PFSK-1 (cell line): Measurements from ENCODE around the gene ZNF319.

Experiments used
- FOXP2 ChIP-seq: optimal IDR thresholded peaks from 2 replicates; pipeline ENCODE3; 2011; ENCODE audit warnings: borderline replicate concordance, control low read depth, inconsistent platforms; ENCODE audit not compliant: insufficient read depth; ENCODE audit errors: extremely low read length, extremely low read depth
- POLR2AphosphoS5 ChIP-seq: IDR thresholded peaks from 2 replicates; pipeline ENCODE4 v1.6.1; 2012; ENCODE audit warnings: low read depth, mild to moderate bottlenecking, control low read depth, low read length, moderate library complexity
- SIN3A ChIP-seq: IDR thresholded peaks from 2 replicates; pipeline ENCODE4 v1.6.1; 2012; ENCODE audit warnings: mild to moderate bottlenecking, low read length, moderate library complexity, borderline replicate concordance; ENCODE audit not compliant: insufficient read depth
- TAF1 ChIP-seq: IDR thresholded peaks from 2 replicates; pipeline ENCODE4 v1.6.1; 2012; ENCODE audit warnings: low read length, control low read depth, borderline replicate concordance; ENCODE audit not compliant: insufficient read depth
- TF ChIP-seq, protein P1 (sequence below), 2 experiments: IDR thresholded peaks; 2 replicates each; pipeline versions ENCODE4 v1.6.1 to v1.8.0; 2011 to 2012; ENCODE audit warnings: low read depth in 2 of 2, low read length in 2 of 2, control low read depth in 1 of 2, inconsistent platforms in 1 of 2, mild to moderate bottlenecking in 1 of 2, moderate library complexity in 1 of 2; ENCODE audit not compliant: insufficient read depth in 1 of 2

The ZNF319 gene

DNA sequence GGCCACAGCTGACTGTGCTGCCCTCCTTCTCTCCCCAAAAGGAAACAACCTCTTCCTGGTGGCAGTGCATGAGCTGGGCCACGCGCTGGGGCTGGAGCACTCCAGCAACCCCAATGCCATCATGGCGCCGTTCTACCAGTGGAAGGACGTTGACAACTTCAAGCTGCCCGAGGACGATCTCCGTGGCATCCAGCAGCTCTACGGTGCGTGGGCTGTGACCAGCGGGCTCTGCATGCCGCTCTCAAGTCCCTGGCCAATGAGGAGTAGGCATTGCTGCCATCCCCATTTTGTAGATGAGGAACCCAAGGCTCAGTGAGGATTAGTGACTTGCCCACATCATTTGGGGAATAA is 40.0 kb upstream of the ZNF319 start:
- TF ChIP-seq TAF1 (no peak), FOXP2 (no peak), SIN3A (no peak), POLR2AphosphoS5 (no peak)
- TF ChIP-seq, protein P1, sequence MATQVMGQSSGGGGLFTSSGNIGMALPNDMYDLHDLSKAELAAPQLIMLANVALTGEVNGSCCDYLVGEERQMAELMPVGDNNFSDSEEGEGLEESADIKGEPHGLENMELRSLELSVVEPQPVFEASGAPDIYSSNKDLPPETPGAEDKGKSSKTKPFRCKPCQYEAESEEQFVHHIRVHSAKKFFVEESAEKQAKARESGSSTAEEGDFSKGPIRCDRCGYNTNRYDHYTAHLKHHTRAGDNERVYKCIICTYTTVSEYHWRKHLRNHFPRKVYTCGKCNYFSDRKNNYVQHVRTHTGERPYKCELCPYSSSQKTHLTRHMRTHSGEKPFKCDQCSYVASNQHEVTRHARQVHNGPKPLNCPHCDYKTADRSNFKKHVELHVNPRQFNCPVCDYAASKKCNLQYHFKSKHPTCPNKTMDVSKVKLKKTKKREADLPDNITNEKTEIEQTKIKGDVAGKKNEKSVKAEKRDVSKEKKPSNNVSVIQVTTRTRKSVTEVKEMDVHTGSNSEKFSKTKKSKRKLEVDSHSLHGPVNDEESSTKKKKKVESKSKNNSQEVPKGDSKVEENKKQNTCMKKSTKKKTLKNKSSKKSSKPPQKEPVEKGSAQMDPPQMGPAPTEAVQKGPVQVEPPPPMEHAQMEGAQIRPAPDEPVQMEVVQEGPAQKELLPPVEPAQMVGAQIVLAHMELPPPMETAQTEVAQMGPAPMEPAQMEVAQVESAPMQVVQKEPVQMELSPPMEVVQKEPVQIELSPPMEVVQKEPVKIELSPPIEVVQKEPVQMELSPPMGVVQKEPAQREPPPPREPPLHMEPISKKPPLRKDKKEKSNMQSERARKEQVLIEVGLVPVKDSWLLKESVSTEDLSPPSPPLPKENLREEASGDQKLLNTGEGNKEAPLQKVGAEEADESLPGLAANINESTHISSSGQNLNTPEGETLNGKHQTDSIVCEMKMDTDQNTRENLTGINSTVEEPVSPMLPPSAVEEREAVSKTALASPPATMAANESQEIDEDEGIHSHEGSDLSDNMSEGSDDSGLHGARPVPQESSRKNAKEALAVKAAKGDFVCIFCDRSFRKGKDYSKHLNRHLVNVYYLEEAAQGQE (IDR thresholded peaks at IDR 0.05; ENCODE audit: insufficient read depth in 1 of 2, low read depth in 2 of 2, low read length in 2 of 2): no peak

DNA sequence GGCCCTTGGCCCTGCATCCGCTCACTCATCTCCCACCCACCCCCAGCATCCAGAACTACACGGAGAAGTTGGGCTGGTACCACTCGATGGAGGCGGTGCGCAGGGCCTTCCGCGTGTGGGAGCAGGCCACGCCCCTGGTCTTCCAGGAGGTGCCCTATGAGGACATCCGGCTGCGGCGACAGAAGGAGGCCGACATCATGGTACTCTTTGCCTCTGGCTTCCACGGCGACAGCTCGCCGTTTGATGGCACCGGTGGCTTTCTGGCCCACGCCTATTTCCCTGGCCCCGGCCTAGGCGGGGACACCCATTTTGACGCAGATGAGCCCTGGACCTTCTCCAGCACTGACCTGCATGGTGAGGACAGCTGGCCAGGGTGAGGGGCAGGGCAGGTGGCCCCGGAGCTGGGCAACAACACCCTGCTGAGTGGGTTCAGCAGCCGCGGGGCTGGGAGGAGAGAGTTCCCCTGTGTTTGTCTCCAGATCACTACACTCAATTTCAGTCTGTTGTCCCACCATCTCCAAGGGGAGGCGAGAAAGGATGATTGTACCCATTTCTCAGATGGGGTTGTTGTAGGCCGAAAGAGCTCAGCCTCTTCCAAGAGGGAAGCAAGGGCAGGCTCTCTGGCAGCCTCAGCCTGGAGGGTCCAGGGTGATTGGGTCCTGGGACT is 39.5 kb upstream of the ZNF319 start:
- TF ChIP-seq TAF1 (no peak), POLR2AphosphoS5 (no peak), FOXP2 (no peak), SIN3A (no peak)
- TF ChIP-seq, protein P1 (IDR thresholded peaks at IDR 0.05; ENCODE audit: insufficient read depth in 1 of 2, low read depth in 2 of 2, low read length in 2 of 2): no peak

DNA sequence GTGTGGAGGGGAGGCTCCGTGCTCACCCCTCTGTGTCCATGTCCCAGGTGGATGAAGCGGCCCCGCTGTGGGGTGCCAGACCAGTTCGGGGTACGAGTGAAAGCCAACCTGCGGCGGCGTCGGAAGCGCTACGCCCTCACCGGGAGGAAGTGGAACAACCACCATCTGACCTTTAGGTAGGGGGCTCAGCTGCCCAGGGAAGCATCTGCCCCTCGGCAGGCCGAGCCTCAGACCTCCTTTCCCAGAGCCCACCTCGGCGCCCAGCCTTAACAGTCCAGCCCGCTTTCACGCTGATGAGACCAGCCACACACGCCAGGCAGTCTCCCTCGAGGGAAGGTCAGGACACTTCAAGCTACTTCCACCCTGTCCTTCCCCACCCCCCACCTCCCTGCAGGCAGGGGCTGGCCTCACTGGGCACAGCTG is 37.8 kb upstream of the ZNF319 start:
- TF ChIP-seq SIN3A: no peak
- TF ChIP-seq, protein P1 (IDR thresholded peaks at IDR 0.05; ENCODE audit: insufficient read depth in 1 of 2, low read depth in 2 of 2, low read length in 2 of 2): no peak
- TF ChIP-seq POLR2AphosphoS5: no peak
- no peak for TF ChIP-seq TAF1
- TF ChIP-seq FOXP2: no peak

DNA sequence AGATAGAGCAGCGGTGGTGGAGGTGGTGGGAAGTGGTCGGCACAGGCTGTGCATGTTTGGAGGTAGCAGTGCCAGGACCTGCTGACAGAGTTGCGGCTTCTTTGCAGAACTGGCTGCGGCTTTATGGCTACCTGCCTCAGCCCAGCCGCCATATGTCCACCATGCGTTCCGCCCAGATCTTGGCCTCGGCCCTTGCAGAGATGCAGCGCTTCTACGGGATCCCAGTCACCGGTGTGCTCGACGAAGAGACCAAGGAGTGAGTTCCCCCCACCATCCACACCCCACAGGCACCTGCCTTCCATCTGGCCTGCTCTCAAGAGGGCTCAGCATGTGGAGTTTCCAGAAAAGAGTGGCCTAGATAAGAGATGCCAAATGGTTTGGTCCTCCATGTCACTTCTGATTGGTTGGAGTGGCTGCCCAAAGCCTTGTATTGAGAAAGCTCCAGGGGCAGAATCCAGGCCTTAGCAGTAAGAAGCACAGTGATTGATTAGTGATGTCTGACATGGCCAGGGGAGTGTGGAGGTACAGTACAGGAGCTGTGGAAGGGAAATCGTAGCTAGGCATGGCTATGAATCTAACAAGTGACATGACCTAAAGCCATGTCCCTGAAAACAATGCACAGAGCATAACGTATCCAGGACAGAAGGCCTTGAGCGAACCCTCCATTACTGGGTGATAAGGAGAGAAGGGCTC is 37.0 kb upstream of the ZNF319 start:
- TF ChIP-seq FOXP2 (no peak), SIN3A (no peak), TAF1 (no peak), POLR2AphosphoS5 (no peak)
- TF ChIP-seq, protein P1 (IDR thresholded peaks at IDR 0.05; ENCODE audit: insufficient read depth in 1 of 2, low read depth in 2 of 2, low read length in 2 of 2): no peak
